SH-SY5Y (cell line): ENCODE data around the gene RIN3.

Source experiments
- GATA2 ChIP-seq: IDR thresholded peaks from 2 replicates; pipeline ENCODE4 v1.6.1; 2011; ENCODE audit warnings: mild to moderate bottlenecking, low read depth, low read length
- GATA3 ChIP-seq: IDR thresholded peaks from 2 replicates; pipeline ENCODE4 v1.6.1; 2011; ENCODE audit warnings: low read depth, mild to moderate bottlenecking, low read length, moderate library complexity

DNA sequence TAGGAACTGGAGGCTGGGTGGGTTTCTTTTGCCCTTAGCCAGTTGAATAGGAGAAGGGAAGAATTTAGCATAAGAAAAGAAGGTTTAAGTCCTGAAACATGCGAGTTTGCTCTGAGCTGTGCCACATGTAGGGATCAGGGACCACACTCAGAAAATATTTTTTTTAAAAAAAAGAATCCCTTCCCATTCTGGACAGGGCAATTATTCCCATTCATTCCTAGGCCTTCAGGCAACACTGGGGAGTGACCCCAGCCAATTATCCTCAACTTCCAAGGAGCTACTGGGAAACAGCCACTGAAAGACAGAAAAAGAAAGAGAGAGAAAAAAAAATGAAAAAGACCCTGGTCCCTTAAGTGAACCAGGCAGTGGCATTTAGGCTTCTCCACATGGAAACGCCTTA, 115.1 kb downstream of the RIN3 start:
- TF ChIP-seq GATA2, result no peak
- no peak for TF ChIP-seq GATA3
